PFSK-1 (cell line): ENCODE measurements around the gene UTP11.

Source experiments
- FOXP2 ChIP-seq: optimal IDR thresholded peaks from 2 replicates; pipeline ENCODE3; 2011; ENCODE audit warnings: borderline replicate concordance, control low read depth, inconsistent platforms; ENCODE audit not compliant: insufficient read depth; ENCODE audit errors: extremely low read length, extremely low read depth
- POLR2AphosphoS5 ChIP-seq: IDR thresholded peaks from 2 replicates; pipeline ENCODE4 v1.6.1; 2012; ENCODE audit warnings: low read depth, mild to moderate bottlenecking, control low read depth, low read length, moderate library complexity
- REST ChIP-seq, 2 experiments: IDR thresholded peaks; 2 replicates each; pipeline versions ENCODE4 v1.6.1 to v1.8.0; 2011 to 2012; ENCODE audit warnings: low read depth in 2 of 2, low read length in 2 of 2, control low read depth in 1 of 2, inconsistent platforms in 1 of 2, mild to moderate bottlenecking in 1 of 2, moderate library complexity in 1 of 2; ENCODE audit not compliant: insufficient read depth in 1 of 2
- SIN3A ChIP-seq: IDR thresholded peaks from 2 replicates; pipeline ENCODE4 v1.6.1; 2012; ENCODE audit warnings: mild to moderate bottlenecking, low read length, moderate library complexity, borderline replicate concordance; ENCODE audit not compliant: insufficient read depth
- TAF1 ChIP-seq: IDR thresholded peaks from 2 replicates; pipeline ENCODE4 v1.6.1; 2012; ENCODE audit warnings: low read length, control low read depth, borderline replicate concordance; ENCODE audit not compliant: insufficient read depth

Gene UTP11

GRCh38 chr1:38046884-38047602, 34.5 kb downstream of the UTP11 start:
- no peak for TF ChIP-seq SIN3A
- no peak for TF ChIP-seq REST (IDR thresholded peaks at IDR 0.05; ENCODE audit: insufficient read depth in 1 of 2, low read depth in 2 of 2, low read length in 2 of 2)
- no peak for TF ChIP-seq TAF1
- no peak for TF ChIP-seq POLR2AphosphoS5
- TF ChIP-seq FOXP2: no peak

- TF ChIP-seq SIN3A (no peak), REST (IDR thresholded peaks at IDR 0.05; ENCODE audit: insufficient read depth in 1 of 2, low read depth in 2 of 2, low read length in 2 of 2) (peak; percentile 75 to 83)
Measured at GRCh38 chr1:38047603-38048141, 35.1 kb downstream of the UTP11 start.

- TF ChIP-seq TAF1 (no peak), FOXP2 (no peak), POLR2AphosphoS5 (no peak)
Measured at GRCh38 chr1:38050397-38051078, 38.0 kb downstream of the UTP11 start.

GRCh38 chr1:38051079-38051543, 38.6 kb downstream of the UTP11 start:
- no peak for TF ChIP-seq FOXP2
- no peak for TF ChIP-seq POLR2AphosphoS5
- no peak for TF ChIP-seq SIN3A
- TF ChIP-seq TAF1: no peak
- no peak for TF ChIP-seq REST (IDR thresholded peaks at IDR 0.05; ENCODE audit: insufficient read depth in 1 of 2, low read depth in 2 of 2, low read length in 2 of 2)

- no peak for TF ChIP-seq SIN3A
- no peak for TF ChIP-seq FOXP2
- no peak for TF ChIP-seq REST (IDR thresholded peaks at IDR 0.05; ENCODE audit: insufficient read depth in 1 of 2, low read depth in 2 of 2, low read length in 2 of 2)
- no peak for TF ChIP-seq TAF1
- TF ChIP-seq POLR2AphosphoS5: no peak
Measured at GRCh38 chr1:38052750-38053415, 40.3 kb downstream of the UTP11 start.
